IMR-90 (cell line): Measurements from ENCODE around the gene FNIP2. TPM values are rescaled to one million over a fixed set of nuclear protein-coding genes. Genes with fewer than 3 reads are reported as not detected.

Experiments
- ATAC-seq: fragments of 200-7000 bp; cut with Tn5 transposase; 2 replicates; pipeline ENCODE4 v1.9.1; 2020; ENCODE audit warnings: low read depth, mild to moderate bottlenecking, moderate library complexity
- BruUV-seq: library from RNA; stranded (reverse); fragments of 400-500 nt; replicated peaks from 2 replicates; lab custom pipeline; 2021; lab: Mats Ljungman, UMichigan
- CTCF ChIA-PET: fragments of 300-600 bp; formaldehyde crosslinking; extraction: SDS; loops from one replicate; lab custom pipeline; 2021; ENCODE audit warnings: antibody characterized with exemption; lab: Yijun Ruan, JAX
- POLR2A ChIA-PET: fragments of 300-600 bp; sonication (Branson Sonifier 250); formaldehyde crosslinking; loops from one replicate; lab custom pipeline; 2022; ENCODE audit warnings: antibody characterized with exemption; ENCODE audit not compliant: unreplicated experiment; lab: Charles Lee
- DNase-seq: peaks from one replicate; pipeline ENCODE4 v3.0.0; 2013
- H2AFZ ChIP-seq: replicated peaks from 2 replicates; pipeline ENCODE3; 2013; ENCODE audit warnings: low read length, mild to moderate bottlenecking; ENCODE audit not compliant: poor library complexity
- H2AK5ac ChIP-seq: 2 replicates; pipeline ENCODE4 v1.6.1; 2013; ENCODE audit warnings: low read depth, low read length, inconsistent platforms
- H2AK9ac ChIP-seq: replicated peaks from 2 replicates; pipeline ENCODE3; 2013; ENCODE audit warnings: mild to moderate bottlenecking, low read depth, low read length, moderate library complexity; ENCODE audit not compliant: poor library complexity
- H2BK120ac ChIP-seq: 2 replicates; pipeline ENCODE4 v1.6.1; 2013; ENCODE audit warnings: low read depth, low read length, inconsistent platforms
- H2BK15ac ChIP-seq: 3 replicates; pipeline ENCODE4 v1.6.1; 2013; ENCODE audit warnings: low read depth, low read length, inconsistent platforms
- H2BK20ac ChIP-seq: 2 replicates; pipeline ENCODE4 v1.6.1; 2013; ENCODE audit warnings: low read depth, mild to moderate bottlenecking, inconsistent platforms, low read length, moderate library complexity
- H2BK5ac ChIP-seq: 2 replicates; pipeline ENCODE4 v1.6.1; 2013; ENCODE audit warnings: mild to moderate bottlenecking, low read depth, low read length, inconsistent platforms; ENCODE audit not compliant: poor library complexity, severe bottlenecking
- H3K14ac ChIP-seq: replicated peaks from 2 replicates; pipeline ENCODE4 v1.6.1; 2013; ENCODE audit warnings: low read depth, low read length, inconsistent platforms
- H3K18ac ChIP-seq: 2 replicates; pipeline ENCODE4 v1.6.1; 2013; ENCODE audit warnings: low read depth, low read length, control low read depth
- H3K23ac ChIP-seq: 2 replicates; pipeline ENCODE4 v1.6.1; 2013; ENCODE audit warnings: low read depth, low read length, inconsistent platforms
- H3K27ac ChIP-seq: 2 replicates; pipeline ENCODE4 v1.5.1; 2013; ENCODE audit warnings: mild to moderate bottlenecking, control low read depth, low read length; ENCODE audit not compliant: insufficient read depth
- H3K27me3 ChIP-seq: 2 replicates; pipeline ENCODE4 v1.6.1; 2013; ENCODE audit warnings: low read length; ENCODE audit not compliant: control insufficient read depth, insufficient read depth
- H3K36me3 ChIP-seq: 2 replicates; pipeline ENCODE4 v1.6.1; 2013; ENCODE audit warnings: low read length, mixed read lengths; ENCODE audit not compliant: control insufficient read depth, insufficient read depth
- H3K4ac ChIP-seq: 2 replicates; pipeline ENCODE4 v1.6.1; 2013; ENCODE audit warnings: low read depth, low read length, inconsistent platforms
- H3K4me1 ChIP-seq: 2 replicates; pipeline ENCODE4 v1.6.1; 2013; ENCODE audit warnings: low read length, mixed read lengths; ENCODE audit not compliant: control insufficient read depth, insufficient read depth
- H3K4me2 ChIP-seq: 2 replicates; pipeline ENCODE4 v1.6.1; 2013; ENCODE audit warnings: low read depth, mild to moderate bottlenecking, control low read depth, low read length, moderate library complexity
- H3K4me3 ChIP-seq: 2 replicates; pipeline ENCODE4 v1.5.1; 2013; ENCODE audit warnings: low read depth, mild to moderate bottlenecking, control low read depth, low read length, moderate library complexity; ENCODE audit not compliant: insufficient read depth
- H3K56ac ChIP-seq: 2 replicates; pipeline ENCODE4 v1.6.1; 2013; ENCODE audit warnings: low read length, inconsistent platforms; ENCODE audit not compliant: insufficient read depth; ENCODE audit errors: extremely low read depth
- H3K79me1 ChIP-seq, 2 experiments: 2 replicates each; pipeline ENCODE4 v1.6.1; 2013; ENCODE audit warnings: low read length in 2 of 2, inconsistent platforms in 1 of 2, low read depth in 1 of 2
- H3K9ac ChIP-seq: 2 replicates; pipeline ENCODE4 v1.6.1; 2013; ENCODE audit warnings: low read depth, low read length, control low read depth
- H3K9me1 ChIP-seq: 2 replicates; pipeline ENCODE4 v1.6.1; 2013; ENCODE audit warnings: low read length, inconsistent platforms; ENCODE audit not compliant: insufficient read depth
- H3K9me3 ChIP-seq: 2 replicates; pipeline ENCODE4 v1.6.1; 2013; ENCODE audit warnings: low read length; ENCODE audit not compliant: control insufficient read depth, insufficient read depth
- H4K20me1 ChIP-seq: 2 replicates; pipeline ENCODE4 v1.6.1; 2013; ENCODE audit warnings: low read length, inconsistent platforms; ENCODE audit not compliant: insufficient read depth
- H4K5ac ChIP-seq: 2 replicates; pipeline ENCODE4 v1.6.1; 2013; ENCODE audit warnings: mild to moderate bottlenecking, low read depth, low read length, control low read depth
- H4K8ac ChIP-seq, 2 experiments: 2 replicates each; pipeline ENCODE4 v1.6.1; 2013; ENCODE audit warnings: low read depth in 2 of 2, low read length in 2 of 2, control low read depth in 1 of 2, inconsistent platforms in 1 of 2
- H4K91ac ChIP-seq: 2 replicates; pipeline ENCODE4 v1.6.1; 2013; ENCODE audit warnings: low read depth, low read length, inconsistent platforms; ENCODE audit not compliant: insufficient read depth
- CEBPB ChIP-seq: IDR thresholded peaks from 2 replicates; pipeline ENCODE4 v1.6.1; 2012; ENCODE audit warnings: low read depth, low read length, improper control_type of control experiment
- CHD1 ChIP-seq: IDR thresholded peaks from 2 replicates; pipeline ENCODE4 v1.6.1; 2012; ENCODE audit warnings: low read depth, low read length, improper control_type of control experiment
- MAFK ChIP-seq: IDR thresholded peaks from 2 replicates; pipeline ENCODE4 v1.6.1; 2012; ENCODE audit warnings: low read depth, low read length, improper control_type of control experiment
- MXI1 ChIP-seq: IDR thresholded peaks from 2 replicates; pipeline ENCODE4 v1.6.1; 2012; ENCODE audit warnings: low read depth, mild to moderate bottlenecking, low read length, moderate library complexity, borderline replicate concordance
- SMC3 ChIP-seq: fragments of 150-350 bp; IDR thresholded peaks from 2 replicates; pipeline ENCODE4 v1.6.1; 2016; ENCODE audit warnings: low read depth, mild to moderate bottlenecking, antibody characterized with exemption, low read length, moderate library complexity
- WGBS, 2 experiments: methylation state at CpG; one replicate each; pipeline versions ENCODE4 v1.1.5 to v1.1.7; 2013; ENCODE audit warnings: missing lambda C conversion rate in 2 of 2; ENCODE audit not compliant: insufficient read length in 1 of 2; ENCODE audit errors: extremely low coverage in 2 of 2; 5-methylcytosine and 5-hydroxymethylcytosine counted together
- dilution Hi-C: fragments of 300-500 bp; cut with HindIII; formaldehyde crosslinking; loops from one replicate; pipeline ENCODE4 v1.14.3; 2018; ENCODE audit warnings: low sequenced_read_pairs; ENCODE audit not compliant: unreplicated experiment
- in situ Hi-C: fragments of 300-500 bp; cut with MboI; formaldehyde crosslinking; loops from 3 replicates; pipeline ENCODE4 v1.14.3; 2019; ENCODE audit warnings: low sequenced_read_pairs, inconsistent platforms, mixed read lengths
- intact Hi-C: fragments of 100-400 bp; cut with micrococcal nuclease; formaldehyde crosslinking; loops from 2 replicates; pipeline ENCODE4 v1.10.0; 2022
- polyA plus RNA-seq, 3 experiments: library from polyadenylated mRNA; depleted of rRNA; stranded (reverse); fragments of >200 nt; gene quantifications; 2 replicates each; pipeline ENCODE4 v1.2.3, GENCODE V29; 2012; ENCODE audit warnings: low replicate concordance in 1 of 3
- total RNA-seq: library from RNA; depleted of rRNA; stranded (reverse); fragments of >200 nt; gene quantifications from 2 replicates; pipeline ENCODE4 v1.2.3, GENCODE V29; 2012

FNIP2 gene
- total and polyA plus RNA-seq, 2 of the 4 experiments (the other 2 are of a cell fraction), result 4.7 to 24.6 TPM

GRCh38 chr4:158775091-158775651 is 6.3 kb downstream of the FNIP2 start:
- Histone ChIP-seq H3K4me1 (peaks cover 15% of the 10 kb centered on the region), H3K4me3 (no peak overlapping the region), H4K91ac (peak overlapping the region; percentile 50), H4K5ac (peak overlapping the region; percentile 68; the same call in 1 of the 2 replicates), H3K36me3 (no peaks in the 10 kb centered on the region), H3K27ac (peak overlapping the region; percentile 5; the same call in 1 of the 2 replicates), H2AFZ (peak overlapping the region; percentile 3), H3K14ac (peak overlapping the region; percentile 95), H2BK5ac (peak overlapping the region; percentile 93), H2BK20ac (peak overlapping the region; percentile 81), H2AK5ac (no peak overlapping the region), H3K56ac (peak overlapping the region; percentile 40; the same call in 1 of the 2 replicates), H3K4me2 (peak overlapping the region; percentile 64; the same call in 1 of the 2 replicates), H3K9me3 (no peaks in the 10 kb centered on the region), H3K9me1 (peaks cover 15% of the 10 kb centered on the region), H3K27me3 (no peaks in the 10 kb centered on the region), H4K8ac (peak overlapping the region; percentile 28 to 70; a peak in 3 of 4 replicates), H3K9ac (peak overlapping the region; percentile 35; the same call in 1 of the 2 replicates), H4K20me1 (no peaks in the 10 kb centered on the region), H3K79me1 (peaks cover 25 to 67% of the 10 kb centered on the region in 2 experiments), H2AK9ac (peak overlapping the region; percentile 8), H3K23ac (peak overlapping the region; percentile 64), H2BK15ac (peak overlapping the region; percentile 21; the same call in 2 of the 3 replicates), H3K4ac (peak overlapping the region; percentile 61), H3K18ac (peak overlapping the region; percentile 42; the same call in 1 of the 2 replicates), H2BK120ac (peak overlapping the region; percentile 43)
- dilution Hi-C loops, result no loop called here
- intact Hi-C loops, result no loop called here
- in situ Hi-C loops, result no loop called here
- 20% methylated on average over 1 of the region's 1 CpG; no CpG with 5 or more reads in 1 of the 2 experiments for WGBS, 2 experiments
- BruUV-seq, result no TSS peak
- TF ChIP-seq CHD1 (no peak), MAFK (no peak), CEBPB (0 out of 2 replicates have a peak, but pooled peaks have one; percentile 10), MXI1 (no peak), SMC3 (no peak)
- CTCF ChIA-PET, result interaction anchor here (1.5 kb wide), 1 partner anchor 45 kb away, joined by 6 read pairs; no protein-coding TSS in a partner anchor
- POLR2A ChIA-PET, result no interaction called here
- DNase-seq (peak; percentile 68), ATAC-seq (peak; percentile 76)
